Endothelial cell of umbilical vein (primary cell): Measurements from ENCODE around the gene PRSS48. TPM values are rescaled to one million over a fixed set of nuclear protein-coding genes. Genes with fewer than 3 reads are reported as not detected.

Experiments
- BruUV-seq: library from RNA; stranded (reverse); fragments of 400-500 nt; replicated peaks from 2 replicates; lab custom pipeline; 2021; lab: Mats Ljungman, UMichigan
- CTCF ChIA-PET: fragments of 300-600, 350-600 bp; sonication (Branson Sonifier 250); formaldehyde crosslinking; loops from one replicate; lab custom pipeline; 2021; ENCODE audit warnings: antibody characterized with exemption, inconsistent platforms; lab: Charles Lee
- POLR2A ChIA-PET: fragments of 300-600, 350-600 bp; sonication (Branson Sonifier 250); formaldehyde crosslinking; loops from one replicate; lab custom pipeline; 2021; ENCODE audit warnings: antibody characterized with exemption, inconsistent platforms; lab: Charles Lee
- DNase-seq: peaks from one replicate; pipeline ENCODE4 v3.0.0-alpha.2; 2011; ENCODE audit warnings: low read depth, low spot score
- FAIRE-seq: peaks from 2 replicates; lab custom pipeline; 2011; peaks lifted over from hg19 to GRCh38; lab: Jason Lieb, UNC
- H2AFZ ChIP-seq: 2 replicates; pipeline ENCODE4 v1.6.0; 2012; ENCODE audit warnings: low read depth, low read length, control low read depth, inconsistent platforms
- H3K27ac ChIP-seq: 2 replicates; pipeline ENCODE4 v1.5.1; 2011; ENCODE audit warnings: low read depth, mild to moderate bottlenecking, control low read depth, low read length, moderate library complexity; ENCODE audit not compliant: insufficient read depth
- H3K27me3 ChIP-seq, 2 experiments: 2 replicates each; pipeline versions ENCODE4 v1.6.0 to v1.6.1; 2011; ENCODE audit warnings: low read length in 2 of 2, mixed read lengths in 1 of 2; ENCODE audit not compliant: control insufficient read depth in 2 of 2, insufficient read depth in 2 of 2
- H3K36me3 ChIP-seq, 2 experiments: 2 replicates in 1 of 2; 3 replicates in 1 of 2; pipeline ENCODE4 v1.5.1; 2011; ENCODE audit warnings: low read length in 2 of 2, mild to moderate bottlenecking in 1 of 2, moderate library complexity in 1 of 2; ENCODE audit not compliant: control insufficient read depth in 2 of 2, insufficient read depth in 2 of 2; ENCODE audit errors: extremely low read depth in 1 of 2
- H3K4me1 ChIP-seq: 3 replicates; pipeline ENCODE4 v1.5.1; 2011; ENCODE audit warnings: mild to moderate bottlenecking, low read length; ENCODE audit not compliant: control insufficient read depth, insufficient read depth; ENCODE audit errors: extremely low read depth
- H3K4me2 ChIP-seq: 2 replicates; pipeline ENCODE4 v1.6.1; 2011; ENCODE audit warnings: low read length, control low read depth, mixed read lengths; ENCODE audit not compliant: insufficient read depth
- H3K4me3 ChIP-seq, 3 experiments: fragments of 200-600 bp in 1 of 3; sonication (generic), shearing (Covaris generic) in 1 of 3; replicated peaks in 1 of 3; 2 replicates each; pipeline ENCODE4 v1.5.1; 2011 to 2016; ENCODE audit warnings: control low read depth in 3 of 3, low read length in 3 of 3, mild to moderate bottlenecking in 2 of 3, inconsistent platforms in 1 of 3, low read depth in 1 of 3, moderate library complexity in 1 of 3; ENCODE audit not compliant: insufficient read depth in 1 of 3
- H3K79me2 ChIP-seq: 2 replicates; pipeline ENCODE4 v1.6.0; 2012; ENCODE audit warnings: low read length, inconsistent platforms; ENCODE audit not compliant: control insufficient read depth, insufficient read depth
- H3K9ac ChIP-seq: replicated peaks from 2 replicates; pipeline ENCODE3; 2011; ENCODE audit warnings: low read length, control low read depth; ENCODE audit not compliant: insufficient read depth; ENCODE audit errors: extremely low read depth
- H3K9me1 ChIP-seq: replicated peaks from 3 replicates; pipeline ENCODE4 v1.6.0; 2011; ENCODE audit warnings: mild to moderate bottlenecking, low read length; ENCODE audit not compliant: control insufficient read depth, insufficient read depth; ENCODE audit errors: extremely low read depth
- H3K9me3 ChIP-seq: replicated peaks from 2 replicates; pipeline ENCODE4 v1.5.1; 2012; ENCODE audit warnings: low read length, inconsistent platforms; ENCODE audit not compliant: control insufficient read depth, insufficient read depth
- H4K20me1 ChIP-seq: replicated peaks from 2 replicates; pipeline ENCODE3; 2011; ENCODE audit warnings: mild to moderate bottlenecking, low read length; ENCODE audit not compliant: control insufficient read depth, insufficient read depth; ENCODE audit errors: extremely low read depth
- EZH2 ChIP-seq: IDR thresholded peaks from 2 replicates; pipeline ENCODE4 v1.6.1; 2012; ENCODE audit warnings: borderline replicate concordance, low read depth, mild to moderate bottlenecking, moderate library complexity, low read length, inconsistent platforms; ENCODE audit not compliant: severe bottlenecking
- FOS ChIP-seq: IDR thresholded peaks from 2 replicates; pipeline ENCODE4 v1.6.1; 2011; ENCODE audit warnings: mild to moderate bottlenecking, low read length, moderate library complexity, borderline replicate concordance; ENCODE audit not compliant: insufficient read depth
- GATA2 ChIP-seq: IDR thresholded peaks from 2 replicates; pipeline ENCODE4 v1.7.0; 2011; ENCODE audit warnings: low read depth, mild to moderate bottlenecking, moderate library complexity, mixed read lengths, low read length; ENCODE audit not compliant: insufficient read length, insufficient read depth
- JUN ChIP-seq: IDR thresholded peaks from 2 replicates; pipeline ENCODE4 v1.6.1; 2011; ENCODE audit warnings: borderline replicate concordance, low read depth; ENCODE audit not compliant: insufficient read length, insufficient read depth
- MYC ChIP-seq: IDR thresholded peaks from one replicate; pipeline ENCODE4 v1.6.1; 2011; ENCODE audit warnings: mild to moderate bottlenecking, low read depth, low read length
- POLR2A ChIP-seq: IDR thresholded peaks from 2 replicates; pipeline ENCODE4 v1.6.1; 2012; ENCODE audit warnings: low read depth, mild to moderate bottlenecking, control low read depth, low read length
- POLR2AphosphoS5 ChIP-seq: IDR thresholded peaks from 2 replicates; pipeline ENCODE4 v1.6.1; 2012; ENCODE audit warnings: low read depth, mild to moderate bottlenecking, control low read depth, low read length, moderate library complexity; ENCODE audit not compliant: insufficient read depth
- dilution Hi-C: fragments of 300-500 bp; cut with MboI; formaldehyde crosslinking; loops from one replicate; pipeline ENCODE4 v1.15.0; 2019; ENCODE audit warnings: low sequenced_read_pairs; ENCODE audit not compliant: extremely low pct_ligation_motif_present
- intact Hi-C: fragments of 100-400 bp; cut with micrococcal nuclease; formaldehyde crosslinking; loops from one replicate; pipeline ENCODE4 v1.10.0; 2022
- polyA plus RNA-seq, 4 experiments: library from polyadenylated mRNA; depleted of rRNA in 3 of 4; stranded (reverse) in 3 of 4; unstranded in 1 of 4; fragments of >200 nt; gene quantifications; 2 replicates each; pipeline versions ENCODE4 v1.2.1 to v1.2.3, GENCODE V29; 2011 to 2012; ENCODE audit warnings: missing spikeins in 1 of 4
- total RNA-seq: library from RNA; stranded (reverse); gene quantifications from 2 replicates; pipeline ENCODE4 v1.2.3, GENCODE V29; 2021
- TF ChIP-seq, protein P1 (sequence below): IDR thresholded peaks from 2 replicates; pipeline ENCODE4 v1.6.1; 2011; ENCODE audit not compliant: insufficient read depth, insufficient read length
- TF ChIP-seq, protein P2 (sequence below), 2 donors: IDR thresholded peaks; 1 replicate in 1 of 2; 2 replicates in 1 of 2; pipeline ENCODE4 v1.5.1; 2011; ENCODE audit warnings: low read length in 2 of 2, mild to moderate bottlenecking in 2 of 2, moderate library complexity in 2 of 2, control low read depth in 1 of 2, inconsistent platforms in 1 of 2, low read depth in 1 of 2; ENCODE audit not compliant: insufficient read depth in 1 of 2; ENCODE audit errors: extremely low read depth in 1 of 2

Gene PRSS48
- total and polyA plus RNA-seq, 2 donors (not counting 3 experiments of a cell fraction or from before 2014, with no cell fraction given): not detected

DNA sequence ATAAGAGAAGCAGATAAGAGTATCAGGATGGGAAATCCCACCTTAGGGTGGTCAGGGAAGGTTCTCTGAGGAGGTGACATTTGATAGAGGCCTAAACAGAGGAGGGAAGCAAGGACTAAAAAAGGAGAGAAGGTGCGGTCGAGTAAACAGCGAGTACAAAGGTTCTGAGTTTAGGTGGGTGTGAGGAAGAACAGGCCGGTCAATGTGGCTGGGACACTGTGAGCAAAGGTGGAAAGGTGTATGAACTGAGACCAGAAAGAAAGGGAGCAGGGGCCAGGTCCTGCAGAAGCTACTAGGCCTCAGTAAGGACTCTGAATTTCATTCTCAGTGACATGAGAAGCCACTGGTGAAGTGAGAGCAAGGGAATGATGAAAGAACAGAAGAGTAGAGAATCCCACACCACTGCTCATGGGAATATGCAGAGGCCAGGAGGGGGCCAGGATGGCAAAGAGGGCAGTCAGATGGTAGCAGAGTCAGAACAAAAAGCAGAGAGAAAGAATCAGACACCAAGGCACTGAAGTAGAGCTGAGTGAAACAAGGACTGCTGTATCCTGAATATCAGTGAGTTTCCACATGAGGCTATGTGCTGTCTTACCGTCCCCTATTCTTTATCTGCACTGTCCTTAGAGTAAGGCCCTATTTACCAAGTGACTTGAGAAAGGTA, 18.0 kb downstream of the PRSS48 start:
- Histone ChIP-seq H3K27me3 (no peaks in the 10 kb centered on the region), H3K9me1 (no peaks in the 10 kb centered on the region), H3K9ac (no peak overlapping the region), H2AFZ (no peak overlapping the region), H3K9me3 (no peaks in the 10 kb centered on the region), H3K36me3 (peaks cover 0 to 2% of the 10 kb centered on the region in 2 experiments), H4K20me1 (no peaks in the 10 kb centered on the region), H3K27ac (no peak overlapping the region), H3K4me3 (no peak overlapping the region), H3K4me2 (no peak overlapping the region), H3K79me2 (peaks cover 40% of the 10 kb centered on the region), H3K4me1 (peaks cover 22% of the 10 kb centered on the region)
- POLR2A ChIA-PET: no interaction called here
- FAIRE-seq: no peak
- no peak for TF ChIP-seq JUN
- no peak for TF ChIP-seq POLR2A
- TF ChIP-seq, protein P1, sequence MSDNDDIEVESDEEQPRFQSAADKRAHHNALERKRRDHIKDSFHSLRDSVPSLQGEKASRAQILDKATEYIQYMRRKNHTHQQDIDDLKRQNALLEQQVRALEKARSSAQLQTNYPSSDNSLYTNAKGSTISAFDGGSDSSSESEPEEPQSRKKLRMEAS: no peak
- DNase-seq: no peak
- intact Hi-C loops: no loop called here
- BruUV-seq: no TSS peak
- dilution Hi-C loops: no loop called here
- CTCF ChIA-PET: interaction anchor here (1.6 kb wide), 1 partner anchor 10 kb away, joined by 6 read pairs; no protein-coding TSS in a partner anchor

DNA sequence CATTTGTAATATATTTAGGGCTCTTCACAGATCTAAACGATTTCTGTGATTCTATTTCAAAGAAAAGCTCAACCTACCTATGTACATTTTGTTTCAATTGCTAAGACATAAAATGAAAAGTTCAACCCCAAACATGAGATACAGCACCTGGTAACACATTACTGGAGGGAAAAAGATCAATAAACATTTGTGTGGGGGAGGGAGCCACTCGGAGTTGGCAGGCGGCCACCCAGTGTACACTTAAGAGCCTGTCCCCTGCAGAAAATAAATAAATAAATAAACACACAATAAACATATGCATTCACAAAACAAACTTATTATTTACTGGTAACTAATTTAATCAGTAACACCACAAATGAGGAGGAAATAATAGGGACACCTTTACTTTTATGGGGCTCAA, 19.3 kb downstream of the PRSS48 start:
- no peak overlapping the region for H3K4me3 ChIP-seq
- no peak for DNase-seq
- TF ChIP-seq JUN (no peak), MYC (no peak), POLR2A (no peak), POLR2AphosphoS5 (no peak), FOS (no peak), EZH2 (no peak), GATA2 (no peak)
- TF ChIP-seq, protein P2, sequence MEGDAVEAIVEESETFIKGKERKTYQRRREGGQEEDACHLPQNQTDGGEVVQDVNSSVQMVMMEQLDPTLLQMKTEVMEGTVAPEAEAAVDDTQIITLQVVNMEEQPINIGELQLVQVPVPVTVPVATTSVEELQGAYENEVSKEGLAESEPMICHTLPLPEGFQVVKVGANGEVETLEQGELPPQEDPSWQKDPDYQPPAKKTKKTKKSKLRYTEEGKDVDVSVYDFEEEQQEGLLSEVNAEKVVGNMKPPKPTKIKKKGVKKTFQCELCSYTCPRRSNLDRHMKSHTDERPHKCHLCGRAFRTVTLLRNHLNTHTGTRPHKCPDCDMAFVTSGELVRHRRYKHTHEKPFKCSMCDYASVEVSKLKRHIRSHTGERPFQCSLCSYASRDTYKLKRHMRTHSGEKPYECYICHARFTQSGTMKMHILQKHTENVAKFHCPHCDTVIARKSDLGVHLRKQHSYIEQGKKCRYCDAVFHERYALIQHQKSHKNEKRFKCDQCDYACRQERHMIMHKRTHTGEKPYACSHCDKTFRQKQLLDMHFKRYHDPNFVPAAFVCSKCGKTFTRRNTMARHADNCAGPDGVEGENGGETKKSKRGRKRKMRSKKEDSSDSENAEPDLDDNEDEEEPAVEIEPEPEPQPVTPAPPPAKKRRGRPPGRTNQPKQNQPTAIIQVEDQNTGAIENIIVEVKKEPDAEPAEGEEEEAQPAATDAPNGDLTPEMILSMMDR (IDR thresholded peaks at IDR 0.05; ENCODE audit: extremely low read depth in 1 of 2, insufficient read depth in 1 of 2, low read depth in 1 of 2, low read length in 2 of 2): no peak
- TF ChIP-seq, protein P1: no peak
- no TSS peak for BruUV-seq
- no peaks in the 10 kb centered on the region for H3K27me3 ChIP-seq
- no peak for FAIRE-seq
- ChIA-PET CTCF (interaction anchor here (1.7 to 1.8 kb wide), 2 partner anchors 9 to 19 kb away, joined by 5 to 7 read pairs; partner anchors contain the start of gene PRSS48), POLR2A (no interaction called here)
- no peak overlapping the region for H3K4me2 ChIP-seq
- peaks cover 41% of the 10 kb centered on the region for H3K79me2 ChIP-seq
- H4K20me1 ChIP-seq: no peaks in the 10 kb centered on the region
- no peak overlapping the region for H2AFZ ChIP-seq
- no peak overlapping the region for H3K9ac ChIP-seq
- peaks cover 0 to 2% of the 10 kb centered on the region in 2 experiments for H3K36me3 ChIP-seq
- intact Hi-C loops (no loop called here), dilution Hi-C loops (no loop called here)
- no peaks in the 10 kb centered on the region for H3K9me1 ChIP-seq
- peaks cover 18% of the 10 kb centered on the region for H3K4me1 ChIP-seq
- H3K9me3 ChIP-seq: no peaks in the 10 kb centered on the region
- H3K27ac ChIP-seq: no peak overlapping the region
